Measurements from ENCODE around the gene SERPINA6.

- no peak for TF ChIP-seq CTCF (IDR thresholded peaks at IDR 0.05)
- TF ChIP-seq POLR2A (IDR thresholded peaks at IDR 0.05): no peak
- no peak for TF ChIP-seq POLR2AphosphoS5 (IDR thresholded peaks at IDR 0.05)
Observed at GRCh38 chr14:94313991-94314655, 9.0 kb downstream of the SERPINA6 start.

All from breast epithelium (tissue), 3 donors.